GM21528 (cell line): ENCODE data around the gene ENG.
"Not testable (repeated sequence)": the region's sequence is repeated elsewhere in the genome, so short reads cannot be mapped to it uniquely, and the experiment has no call there.

Experiments used
- ATAC-seq: cut with Tn5 transposase; IDR thresholded peaks from one replicate; pipeline ENCODE4 v1.9.1; 2021; ENCODE audit warnings: mild to moderate bottlenecking, moderate library complexity; ENCODE audit not compliant: unreplicated experiment, low FRiP score

The ENG gene

GRCh38 chr9:127854184-127854806, at the start of gene ENG:
Gene ENG (minus strand): TSS chr9:127854658. CDS start chr9:127854355, 303 bp downstream.
- ATAC-seq, result no peak

GRCh38 chr9:127903557-127904475, 49.4 kb upstream of the ENG start:
- no peak for ATAC-seq

DNA sequence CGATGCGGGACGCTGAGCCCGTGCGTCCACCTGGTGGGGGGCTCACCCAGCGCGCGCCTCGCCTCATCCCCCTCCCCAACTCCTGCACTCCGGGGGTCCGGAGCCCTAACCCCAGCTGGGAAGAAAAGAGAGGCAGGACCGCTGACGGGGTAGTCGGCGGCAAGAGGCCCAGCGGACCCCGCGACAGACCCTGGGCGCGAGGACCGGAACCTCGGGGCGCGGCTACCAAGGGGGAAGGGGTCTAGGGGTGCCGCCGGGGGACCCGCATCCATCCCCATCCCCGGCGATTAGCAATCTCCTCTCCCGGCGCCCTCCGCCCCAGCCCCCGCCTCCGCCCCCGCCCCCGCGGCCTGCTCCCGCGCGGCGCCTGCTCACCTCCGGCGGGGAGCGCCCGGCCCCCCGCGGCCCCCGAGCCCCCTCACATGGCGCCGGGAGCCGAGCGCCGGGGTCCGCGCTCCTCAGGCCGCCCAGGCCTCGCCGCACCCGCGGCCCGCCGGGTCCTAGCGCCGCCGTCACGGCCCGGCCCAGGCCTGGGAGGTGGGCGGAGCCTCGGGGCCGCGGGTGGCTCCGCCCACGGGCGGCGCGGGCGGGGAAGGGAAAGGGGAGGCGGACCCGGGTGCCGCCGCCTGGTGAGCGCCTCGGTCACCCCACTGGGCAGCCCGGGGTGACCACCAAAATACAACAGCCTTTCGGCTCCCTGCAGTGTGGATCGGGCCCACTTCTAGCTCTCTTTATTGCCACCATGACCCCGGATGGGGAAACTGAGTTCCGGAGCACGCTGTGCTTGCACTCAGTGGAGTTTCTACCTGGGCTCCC, 44.9 kb upstream of the ENG start, which contains the start of gene ST6GALNAC6:
TSS of gene ST6GALNAC6 (minus strand) at position 476 of the 816 bp plus-strand sequence. CDS start 1,622 bp downstream, outside the sequence.
- ATAC-seq, result peak; percentile 49

- ATAC-seq, result no peak
Observed at GRCh38 chr9:127898433-127899127, 44.1 kb upstream of the ENG start.

GRCh38 chr9:127897193-127897692, 42.8 kb upstream of the ENG start:
- ATAC-seq, result no peak

DNA sequence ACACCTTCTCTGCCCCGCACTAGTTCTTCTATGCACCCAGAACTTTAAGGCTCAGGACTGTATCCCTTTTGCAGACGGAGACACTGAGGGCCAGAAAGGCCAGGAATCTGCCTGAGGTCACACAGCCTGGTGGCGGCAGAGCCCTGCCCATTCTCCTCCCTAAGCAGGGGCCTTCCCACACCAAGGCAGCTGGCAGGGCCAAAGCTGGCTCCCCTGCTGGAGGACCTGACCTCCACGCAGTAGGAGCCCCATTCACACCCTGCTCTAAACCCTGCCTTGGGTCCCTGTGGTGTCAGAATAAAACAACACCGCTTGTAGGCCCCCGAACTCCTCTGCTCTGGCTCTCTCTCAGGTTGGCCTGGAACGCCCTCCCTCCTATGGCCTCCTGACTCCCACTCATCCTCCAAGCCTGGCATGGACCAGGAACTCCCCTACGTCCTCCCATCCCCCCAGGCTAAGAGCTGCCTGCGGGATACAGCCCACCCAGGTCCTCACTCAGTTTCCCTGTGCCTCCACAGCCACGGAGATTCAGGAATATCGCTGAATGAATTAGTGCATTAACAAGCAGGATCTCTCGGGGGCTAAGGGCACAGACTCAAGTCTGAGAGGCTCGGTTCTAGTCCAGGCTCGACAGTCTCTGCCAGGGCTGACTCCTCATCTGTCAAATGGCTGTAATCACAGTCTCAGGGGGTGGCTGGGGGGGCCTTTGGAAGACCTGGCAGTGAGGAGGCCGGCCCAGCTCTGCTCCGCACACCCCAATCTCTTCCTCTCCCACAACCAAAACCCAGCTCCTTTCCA, 42.1 kb upstream of the ENG start:
- ATAC-seq, result no peak

GRCh38 chr9:127895811-127896210, 41.4 kb upstream of the ENG start:
- ATAC-seq, result no peak

- ATAC-seq, result no peak
Observed at GRCh38 chr9:127893392-127893791, 38.9 kb upstream of the ENG start.

DNA sequence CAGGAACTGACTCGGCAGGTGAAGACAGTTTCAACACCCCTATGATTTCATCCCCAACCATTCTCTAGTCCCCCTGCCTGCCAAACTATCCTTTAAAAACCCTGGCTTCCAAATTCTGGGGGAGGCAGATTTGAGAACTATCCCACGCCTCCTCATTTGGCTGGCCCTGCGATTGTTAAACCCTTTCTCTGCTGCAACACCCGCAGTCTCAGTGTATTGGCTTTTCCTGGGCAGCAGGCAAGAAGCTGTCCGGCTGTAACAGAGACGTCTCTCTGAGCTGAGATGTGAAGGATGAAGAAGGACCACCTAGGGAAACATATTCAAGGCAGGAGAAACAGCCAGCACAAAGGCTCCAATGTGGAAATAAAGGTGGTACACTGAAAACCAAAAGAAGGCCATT, 38.4 kb upstream of the ENG start:
- ATAC-seq, result no peak

GRCh38 chr9:127890053-127890452, 35.6 kb upstream of the ENG start:
- ATAC-seq, result no peak

DNA sequence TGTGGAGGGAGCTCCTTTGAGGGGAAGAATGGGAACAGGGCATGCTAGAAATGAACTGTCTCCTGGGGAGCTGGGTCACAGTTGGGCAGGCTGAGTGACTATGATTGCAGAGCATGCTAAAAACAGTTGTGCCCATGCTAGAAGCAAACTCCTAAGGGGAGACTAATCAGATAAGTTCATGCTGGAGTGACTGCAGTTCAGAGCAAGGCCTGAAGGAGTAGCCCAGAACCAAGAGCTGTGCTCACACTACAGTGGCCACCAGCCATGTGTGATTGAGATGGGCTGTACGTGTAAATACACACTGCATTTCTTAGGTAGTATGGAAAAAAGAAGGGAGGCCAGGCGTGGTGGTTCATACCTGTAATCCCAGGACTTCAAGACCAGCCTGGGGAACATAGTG, 33.3 kb upstream of the ENG start:
- ATAC-seq, result no peak

GRCh38 chr9:127886401-127886972, 32.0 kb upstream of the ENG start:
- ATAC-seq, result no peak

- no peak for ATAC-seq
Observed at GRCh38 chr9:127885508-127886281, 31.2 kb upstream of the ENG start.

DNA sequence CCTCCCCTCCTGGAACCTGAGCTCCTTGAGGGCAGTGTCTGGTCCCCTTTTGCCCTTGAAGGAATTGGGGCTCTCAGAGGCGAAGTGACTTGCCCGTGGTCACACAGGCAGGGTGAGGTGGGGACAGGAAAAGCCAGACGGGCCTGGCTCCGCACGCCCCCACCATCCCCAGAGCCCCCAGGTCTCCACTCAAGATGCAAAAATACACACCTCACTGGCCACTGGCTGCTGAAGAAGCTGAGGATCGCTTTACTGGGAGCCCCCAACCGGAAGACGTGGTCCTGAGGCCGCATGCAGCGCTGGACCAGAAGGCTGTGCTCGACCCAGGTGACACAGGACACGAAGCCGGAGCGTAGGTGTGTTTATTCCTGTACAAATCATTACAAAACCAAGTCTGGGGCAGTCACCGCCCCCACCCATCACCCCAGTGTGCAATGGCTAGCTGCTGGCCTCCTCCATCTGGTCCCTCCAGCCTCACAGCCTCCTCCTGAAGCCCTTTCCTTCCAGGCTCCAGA, 30.6 kb upstream of the ENG start:
- no peak for ATAC-seq

DNA sequence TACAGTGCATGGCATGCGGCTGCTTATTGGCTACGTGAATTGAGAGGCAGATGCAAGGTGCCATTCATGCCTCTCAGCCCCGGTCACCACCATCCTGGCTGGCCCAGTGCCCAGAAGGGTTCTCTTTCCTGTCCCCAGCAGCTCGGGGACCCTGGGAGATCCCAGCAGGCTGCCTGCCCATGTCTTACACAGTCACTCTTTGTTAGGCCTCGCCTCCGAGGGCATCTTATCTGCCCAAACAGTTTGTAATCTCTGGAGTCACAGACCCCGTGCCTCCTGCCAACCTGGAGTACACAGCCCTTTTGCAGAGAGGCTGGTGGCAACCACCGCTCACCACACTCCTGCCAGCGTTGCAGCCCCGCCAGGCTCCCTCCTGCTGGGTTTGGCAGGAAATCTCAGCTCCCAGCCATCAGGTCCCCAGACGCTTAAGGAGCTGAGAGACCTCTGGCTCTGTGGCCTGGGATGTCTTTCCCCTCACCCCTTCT, 30.0 kb upstream of the ENG start:
- no peak for ATAC-seq

GRCh38 chr9:127883959-127884358, 29.5 kb upstream of the ENG start:
- no peak for ATAC-seq

GRCh38 chr9:127881715-127882114, 27.3 kb upstream of the ENG start:
- not testable (repeated sequence) for ATAC-seq

- ATAC-seq, result no peak
Observed at GRCh38 chr9:127880143-127880542, 25.7 kb upstream of the ENG start.
